ENCODE results near the gene MLLT1. TPM values are rescaled to one million over a fixed set of nuclear protein-coding genes. Genes with fewer than 3 reads are reported as not detected.

The MLLT1 gene
- total RNA-seq, 2 experiments from 2014 or later = 30.6 to 31.3 TPM

- no peak overlapping the region for H3K27ac Mint-ChIP-seq
- no peak for DNase-seq
- H3K36me3 Mint-ChIP-seq (ENCODE audit: low read depth) = peaks cover 4% of the 10 kb centered on the region
- H3K4me3 Mint-ChIP-seq = no peak overlapping the region
- CTCF ChIA-PET = interaction anchor here (0.6 kb wide), 1 partner anchor 1686 kb away, joined by 4 read pairs; no protein-coding TSS in a partner anchor
- H3K27me3 Mint-ChIP-seq (ENCODE audit: low read depth) = no peaks in the 10 kb centered on the region
- intact Hi-C loops (cut with micrococcal nuclease) = no loop called here
- no peaks in the 10 kb centered on the region for H3K4me1 Mint-ChIP-seq (ENCODE audit: low read depth)
- no peaks in the 10 kb centered on the region for H3K9me3 Mint-ChIP-seq
Observed at GRCh38 chr19:6213696-6214641, 65.8 kb downstream of the MLLT1 start.

- intact Hi-C loops (cut with micrococcal nuclease) = no loop called here
- CTCF ChIA-PET = interaction anchor here (0.6 kb wide), 1 partner anchor 1685 kb away, joined by 4 read pairs; no protein-coding TSS in a partner anchor
- no peak for DNase-seq
- no peak overlapping the region for H3K27ac Mint-ChIP-seq
- no peak overlapping the region for H3K4me3 Mint-ChIP-seq
- H3K36me3 Mint-ChIP-seq (ENCODE audit: low read depth) = peaks cover 4% of the 10 kb centered on the region
- H3K4me1 Mint-ChIP-seq (ENCODE audit: low read depth) = no peaks in the 10 kb centered on the region
- H3K9me3 Mint-ChIP-seq = no peaks in the 10 kb centered on the region
- H3K27me3 Mint-ChIP-seq (ENCODE audit: low read depth) = no peaks in the 10 kb centered on the region
Observed at GRCh38 chr19:6213266-6213595, 66.5 kb downstream of the MLLT1 start.

- Mint-ChIP-seq H3K9me3 (no peaks in the 10 kb centered on the region), H3K27me3 (ENCODE audit: low read depth) (no peaks in the 10 kb centered on the region), H3K4me1 (ENCODE audit: low read depth) (no peaks in the 10 kb centered on the region), H3K36me3 (ENCODE audit: low read depth) (peaks cover 4% of the 10 kb centered on the region), H3K27ac (no peak overlapping the region), H3K4me3 (no peak overlapping the region)
- intact Hi-C loops (cut with micrococcal nuclease) = no loop called here
- CTCF ChIA-PET = interaction anchor here (0.6 kb wide), 1 partner anchor 1685 kb away, joined by 4 read pairs; no protein-coding TSS in a partner anchor
- no peak for DNase-seq
Observed at GRCh38 chr19:6212403-6213265, 67.1 kb downstream of the MLLT1 start.

GRCh38 chr19:6211632-6212402 is 68.0 kb downstream of the MLLT1 start:
- no peak for DNase-seq
- no peaks in the 10 kb centered on the region for H3K27me3 Mint-ChIP-seq (ENCODE audit: low read depth)
- no peaks in the 10 kb centered on the region for H3K4me1 Mint-ChIP-seq (ENCODE audit: low read depth)
- H3K27ac Mint-ChIP-seq = no peak overlapping the region
- intact Hi-C loops (cut with micrococcal nuclease) = no loop called here
- CTCF ChIA-PET = interaction anchor here (0.6 kb wide), 1 partner anchor 177 kb away, joined by 4 read pairs; no protein-coding TSS in a partner anchor
- no peaks in the 10 kb centered on the region for H3K9me3 Mint-ChIP-seq
- H3K36me3 Mint-ChIP-seq (ENCODE audit: low read depth) = peaks cover 4% of the 10 kb centered on the region
- no peak overlapping the region for H3K4me3 Mint-ChIP-seq

DNA sequence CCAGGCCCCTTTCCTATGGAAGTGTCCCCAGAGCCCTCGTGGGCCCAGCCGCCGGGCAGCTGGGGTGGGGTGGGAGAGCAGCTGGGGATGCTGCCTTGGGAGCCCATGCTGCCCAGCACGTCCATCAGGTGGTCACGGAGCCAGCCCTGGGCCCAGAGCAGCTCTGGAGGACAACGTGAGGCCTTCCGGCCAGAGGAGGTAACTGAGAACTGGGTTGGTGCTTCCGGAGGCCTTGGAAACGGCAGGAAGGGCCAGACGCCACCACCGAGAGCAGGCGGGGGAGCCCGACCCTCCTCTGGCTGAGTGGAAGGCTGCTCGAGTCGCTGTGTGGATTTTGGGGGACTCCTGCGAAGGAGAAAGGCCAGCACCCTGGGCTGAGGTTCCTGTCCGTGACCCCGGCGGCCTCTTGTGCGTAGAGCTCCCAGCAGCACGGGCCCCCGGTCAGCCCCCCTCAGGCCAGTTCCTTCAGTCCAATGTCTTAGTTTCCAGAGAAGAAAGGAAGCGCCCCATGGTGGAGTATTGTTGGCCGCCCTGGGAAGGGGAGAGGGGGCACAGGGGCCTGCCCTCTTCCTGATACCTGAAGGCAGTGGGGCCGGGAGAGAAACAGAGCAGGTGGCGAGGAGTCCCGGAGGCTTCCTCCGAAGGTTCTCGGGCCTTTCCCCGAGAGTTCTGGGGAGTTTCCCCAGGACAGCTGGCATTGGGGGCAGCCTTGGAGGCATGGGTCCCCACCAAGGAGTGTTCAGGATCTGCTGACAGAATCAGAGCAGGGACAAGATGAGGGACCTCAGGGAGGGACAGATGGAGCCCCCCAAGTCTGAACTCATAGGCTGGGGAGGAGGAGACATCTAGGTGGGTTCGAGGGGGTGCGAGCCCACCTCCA is 68.8 kb downstream of the MLLT1 start:
- Mint-ChIP-seq H3K36me3 (ENCODE audit: low read depth) (peaks cover 4% of the 10 kb centered on the region), H3K27me3 (ENCODE audit: low read depth) (no peaks in the 10 kb centered on the region), H3K27ac (no peak overlapping the region), H3K4me1 (ENCODE audit: low read depth) (no peaks in the 10 kb centered on the region), H3K9me3 (no peaks in the 10 kb centered on the region), H3K4me3 (no peak overlapping the region)
- CTCF ChIA-PET = interaction anchor here (0.6 kb wide), 1 partner anchor 177 kb away, joined by 4 read pairs; no protein-coding TSS in a partner anchor
- intact Hi-C loops (cut with micrococcal nuclease) = no loop called here
- no peak for DNase-seq

GRCh38 chr19:6210091-6210490 is 69.7 kb downstream of the MLLT1 start:
- CTCF ChIA-PET = no interaction called here
- H3K27me3 Mint-ChIP-seq (ENCODE audit: low read depth) = no peaks in the 10 kb centered on the region
- no peak overlapping the region for H3K27ac Mint-ChIP-seq
- no peaks in the 10 kb centered on the region for H3K9me3 Mint-ChIP-seq
- no peaks in the 10 kb centered on the region for H3K4me1 Mint-ChIP-seq (ENCODE audit: low read depth)
- H3K4me3 Mint-ChIP-seq = no peak overlapping the region
- intact Hi-C loops (cut with micrococcal nuclease) = no loop called here
- DNase-seq = no peak
- H3K36me3 Mint-ChIP-seq (ENCODE audit: low read depth) = peaks cover 4% of the 10 kb centered on the region

GRCh38 chr19:6209680-6210079 is 70.1 kb downstream of the MLLT1 start:
- H3K4me1 Mint-ChIP-seq (ENCODE audit: low read depth) = no peaks in the 10 kb centered on the region
- no peak for DNase-seq
- no peaks in the 10 kb centered on the region for H3K9me3 Mint-ChIP-seq
- no peaks in the 10 kb centered on the region for H3K27me3 Mint-ChIP-seq (ENCODE audit: low read depth)
- no peak overlapping the region for H3K4me3 Mint-ChIP-seq
- H3K27ac Mint-ChIP-seq = no peak overlapping the region
- intact Hi-C loops (cut with micrococcal nuclease) = no loop called here
- H3K36me3 Mint-ChIP-seq (ENCODE audit: low read depth) = peaks cover 4% of the 10 kb centered on the region
- CTCF ChIA-PET = interaction anchor here (2.5 kb wide), 1 partner anchor 9 kb away, joined by 17 read pairs; no protein-coding TSS in a partner anchor

DNA sequence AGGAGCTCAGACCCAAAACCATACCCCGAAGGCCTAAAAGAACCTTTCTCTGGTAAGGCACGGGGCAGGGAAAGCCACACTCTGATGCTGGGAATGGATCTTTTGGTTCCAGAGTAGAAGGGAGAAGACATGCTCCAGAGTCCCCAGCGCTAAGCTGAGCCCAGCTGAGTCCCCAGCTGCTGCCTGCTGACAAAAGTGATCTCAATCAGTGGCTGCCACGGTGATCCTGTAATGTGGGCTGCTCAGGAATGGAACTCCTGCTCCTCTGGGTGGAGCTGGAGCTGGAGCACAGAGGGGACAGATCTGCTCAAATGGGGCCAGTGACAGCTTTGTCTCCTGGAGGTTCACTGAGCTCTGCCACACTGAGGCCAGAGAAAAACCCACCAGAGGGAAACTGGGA is 70.5 kb downstream of the MLLT1 start:
- Mint-ChIP-seq H3K9me3 (no peaks in the 10 kb centered on the region), H3K36me3 (ENCODE audit: low read depth) (peaks cover 4% of the 10 kb centered on the region), H3K27ac (no peak overlapping the region), H3K4me1 (ENCODE audit: low read depth) (no peaks in the 10 kb centered on the region), H3K27me3 (ENCODE audit: low read depth) (no peaks in the 10 kb centered on the region), H3K4me3 (no peak overlapping the region)
- intact Hi-C loops (cut with micrococcal nuclease) = no loop called here
- DNase-seq = no peak
- CTCF ChIA-PET = interaction anchor here (2.5 kb wide), 1 partner anchor 9 kb away, joined by 17 read pairs; no protein-coding TSS in a partner anchor

DNA sequence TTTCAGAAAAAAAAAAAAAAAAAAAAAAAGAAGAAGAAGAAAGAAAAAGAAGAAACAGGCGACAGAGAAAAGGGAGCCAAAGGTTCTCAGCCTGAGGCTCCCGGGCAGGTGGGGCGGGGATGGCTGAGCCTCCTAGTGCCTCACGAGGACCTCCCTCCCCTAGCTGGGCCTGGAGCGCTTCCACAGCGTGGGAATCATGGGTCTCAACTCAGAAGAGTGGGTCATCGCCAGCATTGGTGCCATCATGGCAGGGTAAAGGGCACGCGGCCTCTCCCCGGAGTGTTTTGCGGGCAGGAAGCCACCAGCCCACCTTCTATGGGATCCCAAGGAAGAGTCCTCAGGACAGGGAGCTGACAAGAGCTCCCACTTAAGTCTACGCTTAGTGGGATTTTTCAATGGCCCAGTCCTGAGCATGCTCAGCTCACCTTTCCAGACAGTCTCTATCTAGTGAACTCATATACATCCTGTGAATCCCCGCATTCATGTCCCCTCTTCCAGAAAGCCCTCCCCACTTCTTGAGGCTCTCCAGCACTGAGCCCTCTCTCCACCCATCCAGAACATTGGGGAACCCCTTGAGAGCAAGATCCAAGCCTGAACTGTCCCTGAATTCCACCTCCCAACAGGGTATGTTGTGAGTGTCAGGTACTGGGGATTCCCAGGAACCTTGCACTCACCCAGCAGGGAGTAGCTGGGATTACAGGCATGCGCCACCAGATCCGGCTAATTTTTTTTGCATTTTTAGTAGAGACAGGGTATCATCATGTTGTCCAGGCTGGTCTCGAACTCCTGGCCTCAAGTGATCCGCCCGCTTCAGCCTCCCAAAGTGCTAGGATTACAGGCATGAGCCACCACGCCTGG is 74.7 kb downstream of the MLLT1 start:
- H3K36me3 Mint-ChIP-seq (ENCODE audit: low read depth) = no peaks in the 10 kb centered on the region
- DNase-seq = no peak
- H3K4me1 Mint-ChIP-seq (ENCODE audit: low read depth) = no peaks in the 10 kb centered on the region
- CTCF ChIA-PET = interaction anchor here (0.6 kb wide), 1 partner anchor 75 kb away, joined by 4 read pairs; no protein-coding TSS in a partner anchor
- intact Hi-C loops (cut with micrococcal nuclease) = no loop called here
- H3K9me3 Mint-ChIP-seq = no peaks in the 10 kb centered on the region
- H3K27me3 Mint-ChIP-seq (ENCODE audit: low read depth) = no peaks in the 10 kb centered on the region
- H3K4me3 Mint-ChIP-seq = no peak overlapping the region
- H3K27ac Mint-ChIP-seq = no peak overlapping the region

GRCh38 chr19:6204212-6204611 is 75.6 kb downstream of the MLLT1 start:
- no peak for DNase-seq
- H3K27ac Mint-ChIP-seq = no peak overlapping the region
- CTCF ChIA-PET = no interaction called here
- no peaks in the 10 kb centered on the region for H3K27me3 Mint-ChIP-seq (ENCODE audit: low read depth)
- H3K4me1 Mint-ChIP-seq (ENCODE audit: low read depth) = peaks cover 1% of the 10 kb centered on the region
- H3K4me3 Mint-ChIP-seq = no peak overlapping the region
- H3K9me3 Mint-ChIP-seq = no peaks in the 10 kb centered on the region
- intact Hi-C loops (cut with micrococcal nuclease) = no loop called here
- H3K36me3 Mint-ChIP-seq (ENCODE audit: low read depth) = peaks cover 1% of the 10 kb centered on the region

Data from activated naive CD4-positive, alpha-beta T cell treated with anti-CD3 and anti-CD28 coated beads for 36 hours (primary cell).